ENCODE measurements around the gene NHSL2.

DNA sequence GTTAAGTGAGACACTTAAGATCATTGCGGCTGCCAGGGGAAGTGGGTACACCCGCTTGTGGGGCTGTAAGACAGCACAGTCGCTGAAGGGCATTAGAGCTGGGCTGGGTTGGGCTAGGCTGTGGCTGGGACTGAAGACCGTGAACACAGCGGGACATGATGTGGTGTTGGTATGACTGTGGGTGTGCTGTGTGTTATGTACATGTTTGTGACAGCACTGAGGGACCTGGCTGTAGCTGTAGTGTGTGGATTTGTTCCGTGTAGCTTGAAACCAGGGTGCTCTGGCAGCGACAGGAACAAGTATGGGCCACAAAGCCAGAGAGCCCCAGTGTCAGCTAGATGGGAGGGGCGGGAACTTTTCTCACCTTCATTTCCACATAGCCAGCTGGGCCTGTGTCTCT, 82.1 kb downstream of the NHSL2 start:
- TF ChIP-seq POLR2A (IDR thresholded peaks at IDR 0.05) (no peak), CTCF (IDR thresholded peaks at IDR 0.05 in 4 of 5, conservative IDR thresholded peaks at IDR 0.05 in 1 of 5) (no peak)
